Activated CD8-positive, alpha-beta memory T cell treated with anti-CD3 and anti-CD28 coated beads for 24 hours (primary cell): Measurements from ENCODE around the gene FBXW8.
A peak's percentile ranks its signal among the peaks of the same experiment; 100 is the strongest.

Source experiments
- DNase-seq: peaks from one replicate; pipeline ENCODE4 v3.0.0-alpha.2; 2020

The FBXW8 gene

GRCh38 chr12:117026343-117026742 lies 115.6 kb downstream of the FBXW8 start:
- DNase-seq: peak; percentile 41

GRCh38 chr12:117026921-117027250 lies 116.1 kb downstream of the FBXW8 start:
- no peak for DNase-seq

DNA sequence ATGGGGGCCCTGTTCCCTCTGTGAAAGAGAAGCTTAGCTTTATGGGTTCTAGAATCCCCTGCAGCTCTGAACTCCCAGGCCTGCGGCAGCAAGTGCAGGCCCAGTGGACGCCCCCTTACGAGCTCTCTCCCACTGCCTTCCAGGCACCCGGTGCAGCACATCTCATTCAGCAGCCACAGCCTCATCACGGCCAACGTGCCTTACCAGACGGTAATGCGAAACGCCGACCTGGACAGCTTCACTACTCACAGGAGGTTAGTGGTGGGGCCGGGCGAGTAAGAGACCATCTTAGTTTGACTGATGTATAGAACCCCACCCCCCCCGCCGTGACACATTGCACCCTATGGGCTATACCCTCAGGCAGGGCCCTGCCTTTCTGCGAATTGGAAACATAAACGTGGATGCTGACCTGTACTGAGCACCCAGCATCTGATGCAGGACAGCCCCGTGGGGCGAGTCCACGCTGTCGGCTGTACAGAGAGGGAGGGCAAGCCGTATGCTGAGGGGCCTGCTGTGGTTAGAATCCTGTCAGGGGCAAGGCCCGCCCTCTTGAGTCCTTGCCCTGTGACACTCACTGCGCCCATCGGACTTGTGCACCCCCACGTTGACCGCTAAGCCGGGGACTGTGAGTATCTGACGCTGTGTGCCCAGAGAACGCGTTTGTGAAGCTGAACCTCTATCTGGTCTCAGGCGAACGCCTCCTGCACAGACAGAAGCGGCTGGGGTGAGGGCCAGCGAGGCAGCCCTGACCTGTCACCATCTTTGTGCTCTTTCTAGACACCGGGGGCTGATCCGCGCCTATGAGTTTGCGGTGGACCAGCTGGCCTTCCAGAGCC lies 116.7 kb downstream of the FBXW8 start:
- DNase-seq: peak; percentile 49

GRCh38 chr12:117028254-117028653 lies 117.5 kb downstream of the FBXW8 start:
- DNase-seq: no peak

DNA sequence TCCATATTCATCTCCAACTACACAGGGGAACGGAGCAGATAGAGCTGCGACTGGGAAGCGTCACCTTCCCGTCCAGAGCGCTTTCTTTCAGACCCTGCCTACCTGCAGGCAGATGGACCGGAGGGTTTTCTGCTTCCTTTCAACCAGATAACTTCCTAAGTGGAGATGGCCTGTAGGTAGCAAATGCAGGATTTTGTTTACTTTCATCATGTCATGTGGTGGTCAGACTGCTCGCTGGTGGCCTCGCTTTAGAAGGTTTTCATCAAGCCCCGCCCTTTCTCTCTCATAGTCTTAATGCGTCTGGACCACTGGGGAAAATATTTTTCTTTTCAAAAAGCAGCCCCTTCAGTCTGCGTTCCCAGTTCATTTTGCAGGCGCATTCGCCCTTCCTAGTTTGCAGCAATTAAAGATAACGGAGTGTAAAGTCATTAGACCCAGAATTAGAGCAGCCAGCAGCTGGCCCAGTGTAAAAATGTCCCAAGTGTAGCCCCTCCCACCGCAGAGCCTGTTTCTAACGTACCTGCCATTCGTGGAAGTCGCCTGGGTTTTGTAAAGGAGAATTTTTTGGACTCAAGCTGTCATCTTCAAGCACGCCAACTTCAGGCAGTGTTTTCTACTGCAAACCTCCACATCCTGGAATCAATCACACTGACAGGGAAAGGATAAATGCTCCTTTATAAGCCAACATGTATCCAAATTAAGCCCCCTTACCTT lies 119.6 kb downstream of the FBXW8 start:
- no peak for DNase-seq

- DNase-seq: no peak
Observed at GRCh38 chr12:117031843-117032592, 121.3 kb downstream of the FBXW8 start.

DNA sequence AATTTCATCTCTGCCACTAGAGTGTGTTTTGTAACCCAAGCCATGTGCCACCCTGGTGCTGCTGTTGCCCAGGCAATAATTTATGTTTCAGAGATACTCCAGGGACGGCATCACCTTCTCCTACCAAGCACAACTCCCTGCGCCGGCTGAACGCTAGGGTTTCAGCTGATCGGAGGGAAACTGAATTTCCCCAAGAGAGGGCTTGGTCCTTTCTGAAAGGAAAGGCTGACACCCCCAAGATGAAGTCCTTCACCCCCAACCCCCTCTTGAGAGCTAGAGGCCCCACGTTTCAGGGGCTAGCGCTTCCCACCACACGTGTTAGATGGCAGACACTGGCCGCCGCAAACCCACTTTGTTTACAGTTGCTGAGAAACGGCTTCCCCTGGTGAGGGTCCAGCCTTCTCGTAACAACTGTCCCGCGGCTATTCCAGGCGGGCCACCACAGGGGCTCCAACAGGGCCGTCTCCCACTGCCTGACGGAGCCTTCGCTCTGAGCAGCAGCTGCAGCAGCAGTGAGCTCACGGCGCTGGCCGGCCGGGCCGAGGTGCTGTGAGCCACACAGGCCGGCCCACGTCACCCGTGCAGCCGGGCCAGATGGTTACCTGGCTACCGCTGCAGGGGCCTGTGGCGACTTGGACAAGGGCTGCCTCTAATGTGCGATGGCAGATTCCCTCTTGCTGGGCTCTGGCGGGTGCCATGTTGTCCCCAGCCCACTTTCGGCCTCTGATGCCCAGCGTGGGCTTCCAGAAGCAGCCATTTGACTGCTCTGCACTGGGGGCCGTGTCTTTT lies 122.0 kb downstream of the FBXW8 start:
- no peak for DNase-seq

DNA sequence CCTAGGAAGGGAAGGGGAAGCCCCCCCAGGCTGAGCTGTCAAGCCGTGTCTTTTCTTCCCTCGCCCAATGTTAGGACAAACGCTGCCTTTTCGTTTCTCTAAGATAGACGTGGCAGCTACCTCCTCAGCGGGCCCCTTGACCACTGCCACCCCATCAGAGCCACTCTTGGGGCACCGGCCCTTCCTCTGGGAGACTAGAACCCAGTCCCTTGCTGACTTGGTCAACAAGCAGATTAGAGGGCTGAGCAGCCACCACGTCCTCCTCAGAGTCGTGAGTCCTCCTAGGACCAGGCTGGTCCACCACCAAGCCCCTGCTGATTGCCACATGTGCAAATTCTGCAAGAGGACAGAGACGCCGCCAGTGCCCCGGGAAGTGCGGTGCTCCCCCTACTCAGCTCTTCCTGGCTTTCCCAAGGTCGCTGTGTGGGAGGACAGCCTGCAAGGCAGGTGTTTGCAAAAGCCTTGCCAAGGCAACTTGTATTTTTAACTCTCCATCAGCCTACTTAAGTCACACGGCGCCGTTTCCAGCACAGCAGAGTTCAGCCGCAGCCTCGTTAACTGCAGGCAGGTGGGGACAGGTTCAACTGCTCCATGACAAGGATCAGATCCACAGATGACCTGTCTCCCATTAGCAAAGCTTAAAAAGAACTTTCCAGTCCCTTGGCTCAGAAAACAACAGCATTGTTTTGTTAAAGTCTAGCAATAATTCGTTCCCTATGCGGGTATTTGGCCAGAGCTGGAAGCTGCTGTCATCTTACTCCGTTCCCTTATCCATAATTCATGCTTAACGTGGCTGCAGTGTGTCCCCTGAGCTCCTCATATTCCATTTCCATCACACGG lies 122.9 kb downstream of the FBXW8 start:
- DNase-seq: no peak

DNA sequence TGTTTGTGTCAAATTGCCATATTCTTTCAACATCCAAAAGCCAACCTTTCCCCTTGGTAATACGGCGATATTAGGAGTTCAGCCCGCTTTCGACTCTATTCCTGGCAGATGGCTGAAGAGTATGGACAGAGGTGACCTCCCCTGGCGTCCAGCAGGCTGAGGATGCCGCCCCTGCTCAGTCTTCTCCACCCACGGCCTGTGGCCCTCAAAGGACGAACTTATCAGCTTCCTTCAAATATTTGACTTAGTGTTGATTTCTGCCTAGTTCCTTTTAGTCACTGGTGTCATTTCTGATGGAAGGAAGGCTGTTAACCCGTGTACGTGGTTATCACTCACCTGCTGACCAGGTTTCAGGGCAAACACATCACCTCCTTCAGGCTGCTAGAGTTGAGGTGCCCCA lies 123.5 kb downstream of the FBXW8 start:
- no peak for DNase-seq

- DNase-seq: no peak
Observed at GRCh38 chr12:117034701-117035151, 124.0 kb downstream of the FBXW8 start.

- DNase-seq: no peak
Observed at GRCh38 chr12:117035287-117035686, 124.5 kb downstream of the FBXW8 start.

DNA sequence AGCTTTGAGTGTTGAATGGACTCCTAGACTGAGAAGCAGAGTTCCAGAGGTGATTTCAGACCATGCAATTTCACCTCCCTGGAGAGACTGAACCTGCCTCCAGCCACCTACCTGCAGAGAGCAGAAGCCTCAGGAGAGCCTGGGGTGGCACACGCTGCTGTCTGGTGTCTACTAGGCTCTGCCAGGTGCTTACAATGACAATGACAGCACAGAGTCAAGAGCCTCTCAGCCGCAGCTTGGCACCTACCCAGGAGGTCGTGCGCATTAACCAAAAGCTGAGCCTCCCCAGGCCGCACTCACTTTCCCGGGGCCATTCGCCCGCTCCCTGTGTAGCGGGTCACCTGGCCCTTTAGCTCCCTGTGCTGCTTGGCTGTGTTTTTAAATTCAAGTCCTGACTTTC lies 125.3 kb downstream of the FBXW8 start:
- DNase-seq: no peak

DNA sequence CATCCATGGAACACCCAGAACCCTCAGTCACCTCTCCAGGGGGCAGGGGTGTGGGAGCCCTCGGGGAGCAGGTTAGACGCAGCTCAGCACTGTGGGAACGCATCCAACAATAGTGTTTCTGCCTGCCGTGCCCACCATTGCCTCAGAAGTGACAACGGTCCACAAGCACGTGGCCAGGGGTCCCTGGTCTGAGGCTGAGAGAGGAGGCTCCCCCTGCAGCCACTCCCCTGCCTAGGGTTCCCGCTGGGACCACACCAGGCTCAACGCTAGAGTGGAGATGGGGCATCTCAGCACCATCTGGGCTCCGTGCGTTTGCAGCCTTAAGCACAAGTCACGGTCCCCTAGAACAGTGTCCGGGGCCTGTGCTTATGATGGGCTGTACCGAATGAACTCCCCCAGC lies 125.8 kb downstream of the FBXW8 start:
- no peak for DNase-seq

DNA sequence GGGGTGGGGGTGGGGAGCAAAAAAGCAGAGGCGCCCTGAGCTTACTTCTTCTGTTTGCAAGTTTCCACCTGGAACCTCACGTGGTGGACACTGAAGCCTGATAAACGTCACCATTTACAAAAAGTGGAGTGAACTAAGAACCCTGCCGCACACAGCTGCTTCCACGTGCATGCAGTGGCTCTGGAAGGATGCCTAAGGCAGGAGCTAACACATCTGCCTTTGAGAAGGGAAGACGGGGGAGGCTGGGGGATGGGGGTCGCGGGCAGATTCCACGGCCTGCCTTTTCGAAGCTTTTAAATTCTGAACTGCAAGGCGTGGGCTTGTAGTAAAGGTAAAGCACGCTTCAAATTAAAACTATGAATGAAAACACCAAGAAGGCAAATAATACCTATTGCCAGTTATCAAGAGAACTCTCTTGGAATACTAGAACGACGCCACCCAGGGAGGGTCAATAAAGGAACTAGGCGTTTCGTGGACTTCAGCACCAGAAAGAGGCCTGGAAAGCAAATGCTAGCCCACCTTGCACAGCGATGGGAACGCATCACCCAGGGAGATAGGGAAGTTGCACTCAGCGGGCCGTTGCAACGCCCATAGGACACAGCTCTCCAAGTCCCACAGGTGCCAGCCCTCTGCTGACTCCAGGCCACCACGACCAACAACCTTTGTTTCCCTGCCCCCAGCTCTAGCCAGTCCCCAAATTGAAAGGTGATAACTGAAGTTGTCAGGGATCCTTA lies 126.7 kb downstream of the FBXW8 start:
- DNase-seq: no peak

DNA sequence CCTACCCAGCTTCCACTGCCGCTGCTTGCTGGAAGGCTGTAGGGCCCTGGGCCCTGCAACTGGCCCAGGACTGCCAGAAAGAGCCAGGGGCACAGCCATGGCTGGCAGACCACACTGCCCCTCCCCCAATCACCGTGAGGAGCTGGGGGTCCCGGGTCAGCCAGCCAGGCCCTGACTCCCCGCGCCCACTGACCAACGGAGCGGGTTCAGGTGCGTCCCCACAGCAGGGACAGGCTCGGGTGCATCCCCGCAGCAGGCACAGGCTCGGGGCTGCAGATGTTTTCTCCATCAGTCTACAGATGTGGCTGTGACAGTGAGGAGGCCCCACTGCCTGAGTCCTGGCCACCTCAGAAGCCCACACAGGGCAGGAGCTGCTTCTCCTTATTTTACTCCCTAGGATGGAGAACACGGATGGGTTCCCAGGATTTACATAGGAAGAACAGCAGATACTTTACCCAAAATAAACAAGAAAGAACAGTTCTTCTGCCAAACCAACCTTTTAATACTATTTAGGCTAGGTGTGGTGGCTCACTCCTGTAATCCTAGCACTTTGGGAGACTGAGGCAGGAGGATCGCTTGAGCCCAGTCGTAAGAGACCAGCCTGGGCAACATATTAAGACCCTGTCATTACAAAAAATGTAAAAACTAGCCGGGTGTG lies 127.4 kb downstream of the FBXW8 start:
- no peak for DNase-seq

DNA sequence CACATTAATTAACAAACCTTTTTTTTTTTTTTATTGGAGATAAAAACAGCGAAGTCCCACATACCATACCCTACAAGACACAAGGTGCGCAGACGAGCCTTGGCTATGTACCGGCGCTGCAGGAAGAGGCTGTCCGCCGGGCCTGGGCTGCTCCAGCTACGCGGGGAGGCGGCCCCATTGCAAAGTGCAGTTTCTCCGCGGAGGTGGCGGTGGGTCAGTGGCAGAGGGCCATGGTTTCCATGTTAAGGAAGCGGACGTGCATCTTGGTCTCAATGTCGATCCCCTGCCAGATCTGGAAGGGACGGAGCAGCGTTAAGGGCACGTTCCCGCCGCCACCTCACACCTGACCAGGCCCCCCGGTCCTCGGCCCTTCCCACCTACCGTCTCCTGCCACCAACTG lies 128.2 kb downstream of the FBXW8 start:
- DNase-seq: no peak

GRCh38 chr12:117039891-117040309 lies 129.2 kb downstream of the FBXW8 start:
- DNase-seq: no peak

DNA sequence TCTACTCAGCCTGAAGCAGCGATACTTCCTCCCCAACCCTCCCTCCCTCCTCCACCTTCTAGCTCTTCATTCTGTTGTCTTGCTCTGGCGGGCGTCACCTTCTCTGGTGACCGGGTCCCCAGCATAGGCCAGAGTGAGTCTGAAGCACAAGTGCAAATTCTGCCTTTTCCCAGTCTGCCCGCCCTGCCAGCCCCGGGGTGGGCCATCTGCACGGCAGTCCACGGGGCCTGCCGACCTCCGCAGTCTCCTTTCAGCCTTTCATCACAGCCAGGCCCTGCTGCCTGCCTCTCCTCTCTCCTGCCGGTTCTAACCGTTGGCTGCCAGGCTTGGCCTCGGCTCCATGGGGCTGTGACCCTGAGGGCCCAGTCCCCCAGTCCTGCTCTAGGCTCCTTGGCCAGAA lies 129.7 kb downstream of the FBXW8 start:
- no peak for DNase-seq

- DNase-seq: no peak
Observed at GRCh38 chr12:117041798-117042170, 131.0 kb downstream of the FBXW8 start.

DNA sequence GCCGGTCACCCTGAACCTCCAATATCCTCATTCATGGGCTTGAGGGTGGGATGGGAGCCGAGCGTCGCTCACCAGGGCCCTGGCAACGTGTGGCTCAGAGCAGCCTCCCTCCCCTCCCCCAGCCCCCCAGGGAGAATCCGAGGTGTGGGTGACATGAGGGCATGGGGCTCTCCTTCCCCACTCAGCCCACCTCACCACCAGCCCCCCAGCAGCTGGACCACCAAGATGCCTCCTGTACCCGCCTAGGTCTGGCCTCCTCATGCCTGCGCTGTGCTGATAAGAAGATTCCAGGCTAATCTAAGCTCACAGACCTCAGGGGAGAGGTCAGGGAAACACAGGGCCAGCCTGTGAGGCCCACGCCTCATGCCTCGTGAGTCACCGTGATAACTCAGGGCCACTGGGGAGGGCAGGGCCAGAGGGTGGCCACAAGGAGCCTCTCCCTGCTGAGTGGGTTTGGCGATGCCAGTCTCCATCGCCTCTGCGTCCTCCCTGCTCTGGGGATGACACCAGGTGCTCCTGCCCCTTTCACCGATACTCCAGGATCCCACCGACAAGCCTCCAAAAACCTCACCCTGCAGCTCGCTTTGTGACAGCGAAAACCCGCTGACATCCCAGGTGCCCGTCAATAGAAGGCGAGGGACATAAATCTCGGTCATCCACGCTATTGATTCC lies 131.6 kb downstream of the FBXW8 start:
- DNase-seq: no peak
